Head of caudate nucleus (tissue), 42 donors: ENCODE measurements around the gene FXR1.
"Not testable (repeated sequence)": the region's sequence is repeated elsewhere in the genome, so short reads cannot be mapped to it uniquely, and the experiment has no call there.

Experiments used
- DNase-seq, 42 donors: peaks; one replicate each; pipeline versions ENCODE4 v3.0.0 to v3.0.0-alpha.2; 2020 to 2021; ENCODE audit warnings: mixed read lengths in 7 of 42
- intact Hi-C: fragments of 100-400 bp; cut with DNase I; formaldehyde crosslinking; loops from one replicate; pipeline ENCODE4 v1.15.0; 2022

The FXR1 gene

GRCh38 chr3:180990505-180990904, 78.0 kb downstream of the FXR1 start:
- intact Hi-C loops: loop anchor here (10.0 kb wide), 1 partner anchor 184 kb away; no protein-coding TSS in a partner anchor
- DNase-seq: no peak

GRCh38 chr3:180996415-180996932, 84.0 kb downstream of the FXR1 start:
- intact Hi-C loops: loop anchor here (10.0 kb wide), 1 partner anchor 178 kb away; no protein-coding TSS in a partner anchor
- no peak for DNase-seq

GRCh38 chr3:181002331-181002730, 89.9 kb downstream of the FXR1 start:
- intact Hi-C loops, DNase-seq: not testable (repeated sequence)

GRCh38 chr3:181003469-181003868, 91.0 kb downstream of the FXR1 start:
- intact Hi-C loops: not testable (repeated sequence)

GRCh38 chr3:181006541-181006940, 94.1 kb downstream of the FXR1 start:
- intact Hi-C loops: no loop called here
- DNase-seq: no peak

More at GRCh38 chr3:181003469-181003868, 91.0 kb downstream of the FXR1 start:
- DNase-seq: not testable (repeated sequence)

- intact Hi-C loops: no loop called here
- DNase-seq: no peak
Observed at GRCh38 chr3:181007262-181007661, 94.8 kb downstream of the FXR1 start.

GRCh38 chr3:181008796-181009195, 96.3 kb downstream of the FXR1 start:
- intact Hi-C loops: no loop called here
- DNase-seq: no peak

- DNase-seq: no peak
- intact Hi-C loops: no loop called here
Observed at GRCh38 chr3:181009225-181009624, 96.8 kb downstream of the FXR1 start.

GRCh38 chr3:181017690-181018089, 105.2 kb downstream of the FXR1 start:
- intact Hi-C loops: no loop called here
- DNase-seq: no peak

- intact Hi-C loops: no loop called here
- no peak for DNase-seq
Observed at GRCh38 chr3:181025204-181025603, 112.7 kb downstream of the FXR1 start.

GRCh38 chr3:181030948-181031347, 118.5 kb downstream of the FXR1 start:
- no peak for DNase-seq

More at GRCh38 chr3:181030948-181031347, 118.5 kb downstream of the FXR1 start:
- intact Hi-C loops: no loop called here
